HG03558 (cell line): ENCODE measurements around the gene RGMA.

Source experiments
- ATAC-seq: cut with Tn5 transposase; IDR thresholded peaks from one replicate; pipeline ENCODE4 v1.9.1; 2021; ENCODE audit warnings: moderate number of reproducible peaks; ENCODE audit not compliant: unreplicated experiment; ENCODE audit errors: extremely low read depth

The RGMA gene

DNA sequence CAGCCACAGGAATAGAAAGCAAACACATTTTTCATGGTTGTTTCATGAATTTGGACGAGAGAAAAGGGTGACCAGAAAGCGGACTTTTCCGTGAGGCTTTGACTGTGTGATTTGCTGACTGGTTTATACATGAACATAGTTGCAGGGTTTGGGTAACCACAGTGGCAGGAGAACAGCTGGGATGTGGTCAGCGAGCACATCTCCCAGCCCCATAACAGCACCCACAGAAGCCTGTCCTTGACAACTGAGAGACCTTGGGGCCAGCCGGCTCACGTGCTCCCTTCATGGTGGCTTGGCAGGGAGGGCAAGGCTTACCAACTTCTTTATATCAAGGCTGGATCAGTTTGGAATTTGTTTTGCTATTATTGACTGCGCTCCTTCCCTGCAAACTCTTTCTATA lies 13.2 kb upstream of the RGMA start:
- no peak for ATAC-seq

DNA sequence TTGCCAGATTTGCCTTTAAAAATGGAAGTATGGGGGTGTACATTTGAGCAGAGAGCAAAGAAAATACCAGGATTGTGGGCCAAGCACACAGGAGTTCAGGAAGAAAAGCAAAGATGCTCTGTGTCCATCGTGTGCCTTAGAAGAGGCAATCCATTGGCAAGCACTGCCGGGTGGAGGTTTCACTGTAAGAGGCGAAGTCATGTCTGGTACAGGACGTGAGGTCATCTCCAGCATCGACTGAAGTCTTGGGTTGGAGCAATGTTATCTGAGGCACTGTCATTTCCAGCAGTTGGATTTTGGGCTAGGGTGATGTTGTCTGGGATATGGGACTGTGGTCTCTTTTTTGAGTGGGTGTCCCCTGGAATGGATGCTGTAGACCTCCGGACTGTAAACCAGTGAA lies 4.8 kb upstream of the RGMA start:
- no peak for ATAC-seq

DNA sequence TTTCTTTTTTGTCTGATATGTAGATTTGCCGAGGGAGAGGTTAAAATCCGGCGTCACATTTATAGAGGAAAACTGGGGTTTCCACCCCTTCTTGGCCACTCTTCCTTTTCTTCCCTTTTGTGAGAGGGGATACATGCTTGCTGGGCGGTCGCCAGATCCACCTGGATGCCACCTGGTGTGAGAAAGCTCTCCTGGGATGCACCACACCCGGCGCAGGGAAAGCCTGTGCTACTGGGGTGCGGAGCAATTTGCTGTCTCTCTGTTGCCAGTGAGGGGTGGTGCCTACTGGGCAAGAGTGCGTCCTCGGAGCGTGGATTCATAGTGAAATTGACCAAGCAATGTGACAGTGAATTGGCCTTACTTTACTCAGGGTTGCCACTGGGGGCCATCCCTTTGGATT lies 2.5 kb upstream of the RGMA start:
- no peak for ATAC-seq

DNA sequence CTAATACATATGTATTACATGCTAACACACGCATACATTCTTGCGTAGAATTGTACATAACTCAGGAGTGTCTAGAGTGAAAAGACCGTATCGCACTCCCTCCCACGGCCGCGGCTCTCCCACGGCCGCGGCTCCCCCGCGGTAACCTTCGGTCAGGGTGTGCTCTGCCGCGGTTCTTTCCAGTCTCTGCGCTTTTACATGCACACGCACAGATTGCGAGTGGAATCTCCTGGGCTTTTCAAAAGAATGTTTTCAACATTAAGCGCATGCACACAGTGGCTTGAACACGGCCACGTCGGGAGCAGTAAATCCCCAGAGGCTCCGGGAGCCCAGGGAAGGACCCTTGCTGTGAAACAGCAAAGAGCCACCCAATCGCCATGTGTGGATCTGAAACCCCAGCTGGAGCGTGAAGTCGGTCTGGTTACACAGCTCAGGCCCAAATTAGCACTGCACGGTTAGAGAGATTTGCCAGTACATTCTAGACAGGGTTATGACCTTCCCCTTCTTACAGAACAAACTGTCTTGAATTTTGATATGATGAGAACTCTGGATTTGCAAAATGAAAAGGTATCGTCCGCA lies 805 bp upstream of the RGMA start:
- ATAC-seq, result no peak

DNA sequence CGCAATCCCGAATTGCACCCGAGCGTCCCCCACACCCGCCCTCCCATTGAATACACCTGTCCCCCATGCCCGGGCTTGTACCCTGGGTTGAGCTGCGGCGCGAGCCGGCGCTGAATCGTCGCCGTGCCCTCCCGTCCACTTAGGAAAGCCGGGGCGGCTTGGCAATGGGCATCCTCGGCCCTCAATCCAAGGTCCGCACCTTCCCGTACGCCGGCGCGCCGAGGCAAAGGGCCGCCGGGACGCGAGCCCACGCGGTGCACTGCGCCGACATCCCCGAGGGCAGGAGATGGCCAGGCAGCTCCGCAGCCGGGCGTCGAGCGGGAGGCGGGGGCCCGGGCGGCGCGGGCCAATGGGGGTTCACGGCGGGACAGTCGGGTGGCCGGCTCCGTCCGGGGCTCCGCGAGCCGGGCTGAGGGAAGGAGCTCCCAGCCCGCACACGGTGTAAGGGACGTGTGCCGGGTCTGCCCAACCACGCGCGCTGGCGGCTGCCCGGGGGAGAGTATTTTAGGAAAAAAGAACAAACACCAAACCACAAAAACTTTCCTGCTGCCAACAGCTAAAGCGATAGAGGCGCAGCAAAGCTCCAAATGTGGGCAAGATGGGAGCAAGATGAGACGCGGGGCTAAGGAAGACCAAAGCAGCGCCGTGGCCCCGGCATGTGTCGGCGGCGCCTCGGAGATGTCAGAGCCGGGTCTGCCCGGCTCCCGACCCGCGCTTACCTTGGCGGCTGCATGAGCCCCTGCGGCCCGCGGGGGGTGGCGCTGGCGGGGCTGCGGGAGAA lies 621 bp downstream of the RGMA start:
- ATAC-seq, result no peak

DNA sequence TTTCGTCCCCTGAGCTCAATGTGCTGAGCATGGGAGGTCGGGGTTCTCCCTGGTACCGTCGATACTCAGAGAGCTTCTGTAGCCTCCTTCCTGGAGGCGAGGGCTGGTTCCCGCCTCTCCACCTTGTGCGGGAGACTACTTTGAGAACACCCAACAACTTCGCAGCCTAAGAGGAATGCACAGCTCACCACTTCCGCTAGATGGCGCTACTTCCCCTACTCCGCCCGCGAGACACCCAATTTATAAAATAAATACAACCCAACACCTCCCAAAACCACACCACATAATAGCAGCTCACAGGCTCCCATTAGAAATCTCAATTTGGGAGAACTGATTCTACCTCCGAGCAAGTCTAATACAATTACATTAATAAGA lies 1.2 kb downstream of the RGMA start:
- ATAC-seq, result no peak

DNA sequence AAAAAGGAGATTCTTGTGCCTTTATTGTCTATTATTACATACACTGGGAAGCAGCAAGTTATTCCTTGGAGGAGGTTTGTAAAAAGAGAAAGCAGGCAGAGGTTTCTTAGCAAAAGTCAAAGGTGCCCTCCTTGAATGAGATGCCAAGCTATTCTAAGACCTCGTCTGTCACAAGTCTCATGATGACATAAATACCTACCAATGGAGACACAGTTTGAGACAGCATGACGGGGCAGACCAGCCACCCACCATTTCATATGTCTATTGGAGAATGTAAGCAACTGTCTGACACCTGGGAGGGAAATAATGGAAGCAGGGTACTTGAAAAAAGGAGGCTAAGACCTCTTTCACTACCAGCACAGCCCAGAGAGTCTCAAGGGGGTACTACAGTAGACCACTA lies 2.2 kb downstream of the RGMA start:
- no peak for ATAC-seq

DNA sequence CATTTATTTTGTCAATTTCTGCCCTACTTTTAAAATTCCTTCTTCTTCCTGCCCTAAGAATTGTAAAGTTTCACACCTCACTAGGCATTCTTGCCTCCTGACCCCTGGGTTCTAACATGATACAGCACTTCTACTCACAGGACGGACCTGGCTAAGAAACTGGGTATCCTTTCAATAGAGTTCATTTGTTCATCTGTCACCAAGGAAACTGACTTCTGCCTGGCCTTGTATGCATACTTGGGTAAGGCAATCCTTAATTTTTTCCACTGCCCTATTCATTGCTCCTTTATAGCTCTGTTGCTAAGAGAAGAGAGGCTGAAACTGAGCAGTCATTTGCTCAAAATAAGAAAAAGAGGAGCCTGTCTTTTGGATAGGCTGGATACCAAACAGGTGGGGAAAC lies 3.3 kb downstream of the RGMA start:
- ATAC-seq, result no peak

DNA sequence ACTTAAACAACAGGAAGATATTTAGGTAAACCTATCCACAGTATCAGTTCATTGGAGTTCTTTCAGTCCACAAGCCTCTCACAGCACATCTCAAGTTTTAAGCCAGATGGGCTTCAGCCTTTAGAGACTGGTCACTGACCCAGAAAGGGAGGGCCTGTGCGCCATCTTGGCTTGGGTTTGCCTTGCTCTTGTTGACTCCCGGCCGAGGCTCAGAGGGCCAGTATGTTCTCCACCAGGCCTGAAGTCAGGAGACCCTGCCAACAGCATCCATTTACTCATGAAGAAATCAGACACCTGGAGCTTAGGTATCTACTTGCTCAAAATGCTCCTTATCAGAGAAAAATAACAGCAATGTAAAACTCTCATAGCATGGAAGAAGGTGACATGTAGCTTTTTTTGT lies 6.2 kb downstream of the RGMA start:
- no peak for ATAC-seq

DNA sequence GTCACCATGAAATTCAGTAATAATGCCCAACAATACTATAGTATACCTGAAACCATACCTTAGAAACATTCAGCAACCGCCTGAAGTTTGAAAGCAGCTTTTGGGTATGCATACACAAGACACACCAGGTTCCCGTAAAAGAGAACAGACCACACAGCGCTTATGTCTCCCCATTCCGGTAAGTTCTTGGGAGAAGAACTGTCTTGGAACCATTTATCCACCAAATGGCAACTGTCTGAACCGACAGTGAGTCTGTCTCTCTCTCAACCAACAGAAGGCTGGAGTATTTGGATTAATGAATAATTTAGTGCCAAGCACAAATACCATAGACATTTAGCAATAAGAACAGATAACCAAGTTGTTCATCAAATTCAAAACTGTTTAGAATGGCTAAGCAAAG lies 7.6 kb downstream of the RGMA start:
- no peak for ATAC-seq

DNA sequence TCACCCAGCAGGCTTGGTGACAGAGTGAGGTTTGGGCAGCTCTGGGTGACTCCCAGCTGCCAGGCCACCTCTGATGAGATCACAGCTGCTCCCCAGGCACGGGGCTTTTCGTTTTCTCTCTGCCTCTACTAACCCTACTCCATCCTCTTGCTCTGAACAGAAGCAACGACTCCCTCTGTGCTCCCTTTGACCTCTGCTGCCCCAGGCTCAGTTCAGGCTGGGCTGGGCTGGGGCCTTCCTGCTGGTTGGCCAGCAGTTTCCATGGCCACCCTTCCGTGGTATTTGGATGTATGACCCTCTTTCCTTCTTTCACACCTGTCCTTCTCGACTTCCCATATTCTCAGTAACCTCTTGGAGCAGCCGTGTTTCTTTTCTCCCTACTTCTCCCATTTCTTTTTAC lies 8.6 kb downstream of the RGMA start:
- ATAC-seq, result no peak

DNA sequence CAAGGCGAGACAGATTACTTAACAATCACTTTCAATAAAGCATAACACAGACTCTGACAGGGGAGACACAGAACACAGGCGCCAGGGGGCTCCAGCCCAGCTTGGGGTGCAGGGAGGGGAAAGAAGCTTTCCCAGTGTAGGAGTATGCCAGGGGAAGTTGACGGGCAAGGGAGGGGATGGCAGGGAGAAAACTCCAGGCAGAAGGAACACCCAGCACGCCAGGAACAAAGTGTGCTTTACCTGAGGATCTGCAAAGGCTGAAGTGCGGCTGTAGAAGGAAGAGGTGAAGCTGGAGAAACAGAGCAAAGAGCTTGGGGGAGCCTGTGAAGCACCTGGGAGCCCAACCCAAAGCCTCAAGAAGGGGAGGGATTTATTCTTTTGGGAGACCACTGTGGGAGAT lies 12.1 kb downstream of the RGMA start:
- no peak for ATAC-seq

DNA sequence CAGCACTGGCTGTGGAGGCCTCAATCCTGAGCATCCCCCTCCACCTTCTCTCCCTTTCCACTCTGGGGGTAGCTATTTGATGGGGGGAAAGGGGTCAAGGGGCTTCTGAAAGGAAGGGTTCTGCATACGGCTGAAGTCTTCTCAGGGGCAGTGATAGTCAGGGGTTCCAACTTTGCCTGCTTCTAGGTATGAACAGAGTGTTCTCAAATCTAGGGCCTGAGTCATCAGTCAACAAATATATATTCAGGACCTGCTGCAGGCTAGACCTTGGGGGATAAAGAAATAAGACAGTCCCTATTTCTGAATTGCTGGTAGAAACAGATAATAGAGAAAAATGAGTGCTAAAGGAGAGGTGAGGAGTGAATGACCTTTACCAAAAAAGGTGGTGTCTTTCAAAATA lies 12.8 kb downstream of the RGMA start:
- ATAC-seq, result no peak

DNA sequence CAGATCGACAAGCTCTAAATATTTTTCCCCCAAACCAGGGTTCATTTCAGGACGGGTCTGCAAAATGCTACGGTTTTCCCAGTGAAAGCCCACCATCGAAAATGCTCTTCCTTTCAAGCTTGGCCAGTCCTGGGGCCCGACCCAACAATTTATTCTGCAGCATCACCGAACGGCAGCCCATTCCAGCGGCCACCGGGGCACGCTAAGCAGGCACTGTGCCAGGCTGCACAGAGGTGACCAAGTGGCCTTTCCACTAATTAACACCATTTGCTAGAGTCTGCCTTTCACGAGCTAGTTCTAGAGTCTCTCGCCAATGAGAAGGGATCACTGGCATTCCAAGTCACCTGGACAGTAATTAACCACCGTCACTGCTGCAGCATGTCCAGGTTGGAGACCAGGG lies 14.4 kb downstream of the RGMA start:
- ATAC-seq, result no peak

DNA sequence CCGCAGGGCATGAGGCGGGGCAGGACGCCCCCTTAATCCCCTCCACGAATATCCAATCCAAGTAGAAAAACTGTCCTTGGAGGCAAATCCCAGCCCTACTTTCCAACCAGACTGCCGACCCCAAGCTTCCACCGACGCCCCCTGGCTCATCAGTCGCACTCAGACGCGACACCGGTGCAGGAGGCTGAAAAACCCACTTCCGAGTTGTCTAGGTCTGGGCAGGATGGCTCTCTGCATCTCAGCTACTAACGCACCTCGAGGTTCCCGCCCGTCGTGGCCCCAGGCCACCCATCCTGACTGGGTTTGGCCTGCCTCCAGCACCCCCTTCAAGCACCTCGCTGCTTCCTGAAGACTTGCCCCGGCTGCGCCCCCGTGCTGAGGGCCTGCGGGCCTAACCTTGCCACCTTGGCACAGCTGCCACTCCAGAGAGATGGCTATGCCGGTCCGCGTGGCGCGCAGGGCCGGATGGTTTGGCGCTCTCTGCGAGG lies 15.5 kb downstream of the RGMA start:
- ATAC-seq, result no peak

DNA sequence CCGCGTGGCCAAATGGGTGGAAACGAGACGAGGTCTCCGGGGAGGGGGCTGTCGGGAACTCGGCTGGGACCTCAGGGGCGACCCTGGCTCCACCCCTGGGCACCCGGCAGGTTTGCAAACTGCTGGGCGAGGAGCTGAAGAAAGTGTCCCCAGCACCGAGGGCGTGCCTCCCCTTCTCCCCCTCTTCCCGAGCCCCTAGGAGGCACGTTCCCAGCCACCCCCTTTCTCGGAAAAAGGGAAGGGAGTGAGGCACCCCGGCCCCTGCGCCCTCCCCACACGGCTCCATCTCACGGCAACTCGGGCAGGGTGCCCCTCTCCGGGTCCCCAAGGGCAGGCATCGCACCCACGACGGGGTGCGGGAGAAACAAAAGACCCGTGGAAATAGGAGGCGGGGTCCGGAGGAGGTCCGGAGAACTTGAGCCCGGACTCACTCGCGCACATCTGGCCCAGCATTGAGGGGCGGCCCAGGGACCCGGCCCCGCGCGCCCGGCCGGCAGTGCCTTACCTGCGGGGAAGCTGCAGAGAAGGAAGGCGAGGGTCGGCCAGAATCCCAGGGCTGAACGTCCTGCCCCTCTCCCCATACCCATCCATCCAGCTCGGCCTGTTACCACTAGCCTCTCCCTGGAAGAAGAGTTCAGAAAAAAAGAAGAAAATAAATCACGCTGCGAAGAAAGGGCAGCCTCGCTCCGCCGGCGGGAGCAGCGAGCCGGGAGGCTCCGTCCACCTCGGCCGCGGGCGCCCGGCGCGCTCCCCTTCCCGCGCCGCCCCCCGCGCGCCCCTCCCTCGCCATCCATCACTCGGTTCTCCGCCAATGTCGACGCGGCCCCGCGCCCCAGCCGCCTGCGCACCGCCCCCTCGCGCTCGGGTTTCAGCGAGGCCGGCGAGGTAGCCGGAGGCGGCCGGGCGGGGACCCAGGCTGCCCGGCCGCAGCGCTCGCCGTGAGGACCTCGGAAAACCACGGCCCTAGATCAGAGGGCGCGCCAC lies 16.3 kb downstream of the RGMA start:
- ATAC-seq, result no peak

DNA sequence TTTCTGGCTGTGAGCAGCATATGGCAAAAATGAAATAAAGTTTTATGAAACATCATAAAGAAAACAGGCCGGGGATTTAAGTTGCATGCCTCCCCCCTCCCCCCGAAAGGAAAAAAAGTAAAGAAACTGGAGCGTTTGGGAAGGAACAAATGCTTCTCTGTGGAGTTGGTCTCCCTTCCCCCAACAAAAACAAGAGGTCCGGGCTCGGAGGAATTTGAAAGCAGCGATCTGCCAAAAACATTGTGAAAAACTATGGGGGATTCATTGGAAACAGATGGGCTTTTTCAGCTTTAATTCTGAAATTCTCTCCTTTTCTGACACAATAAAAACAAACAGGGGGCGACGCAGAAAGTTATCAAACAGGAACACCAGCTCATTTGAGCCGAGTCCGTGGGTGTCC lies 17.0 kb downstream of the RGMA start:
- ATAC-seq, result no peak

DNA sequence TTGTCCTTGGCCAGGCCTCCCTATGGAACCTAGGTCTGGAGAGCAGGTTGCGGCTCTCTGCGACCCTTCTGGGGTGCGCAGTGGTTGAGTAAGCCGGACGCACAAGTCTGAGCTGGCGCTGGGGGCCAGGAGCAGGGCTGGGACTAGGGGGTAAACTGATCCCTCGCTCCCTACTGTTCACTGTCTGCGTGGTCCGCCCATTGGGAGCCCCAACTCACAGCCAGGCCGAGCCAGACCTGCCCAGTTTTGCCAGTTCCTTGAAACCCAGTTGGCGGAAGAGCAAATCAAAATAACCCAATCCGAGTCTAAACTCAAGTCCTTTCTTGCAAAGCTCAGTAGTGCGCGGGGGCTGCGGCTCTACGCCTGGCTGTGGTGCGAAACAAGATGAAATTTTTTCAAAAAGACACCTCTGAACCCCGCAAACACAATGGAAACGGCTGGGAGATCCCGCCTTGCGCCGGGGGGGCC lies 17.5 kb downstream of the RGMA start:
- ATAC-seq, result no peak

DNA sequence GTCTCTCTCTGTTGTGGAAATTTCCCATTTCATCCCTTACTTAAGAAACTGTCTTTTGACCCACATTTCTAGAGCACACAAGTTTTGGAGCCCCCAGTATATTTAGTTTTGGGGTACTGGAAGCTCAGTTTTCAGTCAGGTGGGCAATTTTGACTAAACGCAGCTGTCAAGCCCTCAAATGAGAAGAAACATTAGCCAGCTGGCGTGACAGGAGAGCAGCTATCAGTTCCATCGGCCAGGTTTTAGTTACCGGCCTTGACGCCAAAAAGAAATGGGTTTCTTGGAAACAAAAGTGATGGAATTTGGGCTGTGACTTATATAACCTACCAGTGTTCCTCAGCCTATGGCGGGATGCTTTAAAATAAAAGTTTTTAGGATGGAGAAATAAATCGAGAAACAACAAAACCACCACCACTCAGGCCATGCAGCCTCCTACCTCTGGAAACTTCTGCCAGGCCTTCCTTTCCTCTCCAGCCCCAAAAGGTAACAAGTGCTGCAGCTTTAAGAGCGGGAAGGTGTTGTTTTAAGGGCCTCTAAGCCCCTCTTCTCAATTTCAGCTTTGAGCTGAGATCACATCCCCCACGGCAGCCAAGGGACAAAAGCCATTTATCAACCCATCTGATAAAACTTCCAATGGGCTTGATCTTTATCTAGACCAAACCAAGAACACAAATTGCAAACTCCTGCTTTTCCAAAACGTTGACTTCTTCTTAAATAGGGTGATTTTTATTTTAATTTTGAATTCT lies 18.3 kb downstream of the RGMA start:
- no peak for ATAC-seq

DNA sequence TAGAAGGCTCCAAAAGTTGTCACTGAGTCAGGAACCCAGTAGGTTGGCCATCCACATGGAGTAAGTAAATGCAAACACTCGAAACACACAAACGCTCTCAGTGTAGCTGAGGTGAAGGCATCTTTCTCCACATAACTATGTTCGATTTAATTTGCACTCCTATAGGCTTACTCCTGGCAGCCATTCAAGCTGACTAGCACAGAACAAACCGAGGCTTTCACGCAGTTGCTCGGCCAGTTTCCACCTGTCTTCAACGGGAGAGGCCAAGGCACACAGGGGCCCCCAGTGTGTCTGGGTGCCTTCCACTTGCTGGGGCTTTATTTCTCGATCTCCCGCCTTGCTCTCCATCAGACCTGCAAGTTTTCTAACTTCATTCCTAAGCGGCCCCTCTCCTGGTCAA lies 18.9 kb downstream of the RGMA start:
- no peak for ATAC-seq
